H9 (cell line): ENCODE data around the gene HOXC11. TPM values are rescaled to one million over a fixed set of nuclear protein-coding genes. Genes with fewer than 3 reads are reported as not detected.
A peak's percentile ranks its signal among the peaks of the same experiment; 100 is the strongest.

Experiments used
- DNase-seq: peaks from one replicate; pipeline ENCODE4 v3.0.0-alpha.2; 2017
- H2AFZ ChIP-seq: one replicate; pipeline ENCODE4 v1.6.1; 2013; ENCODE audit warnings: mild to moderate bottlenecking, low read length, control low read depth, moderate library complexity
- H2AK5ac ChIP-seq: 2 replicates; pipeline ENCODE4 v1.6.1; 2013; ENCODE audit warnings: low read length, control low read depth, mixed read lengths; ENCODE audit not compliant: insufficient read length
- H2BK120ac ChIP-seq: one replicate; pipeline ENCODE4 v1.6.1; 2013; ENCODE audit warnings: low read depth, mild to moderate bottlenecking, low read length, control low read depth, inconsistent platforms; ENCODE audit not compliant: poor library complexity, severe bottlenecking
- H2BK12ac ChIP-seq: 2 replicates; pipeline ENCODE4 v1.6.1; 2013; ENCODE audit warnings: low read length, control low read depth, mixed read lengths, low read depth; ENCODE audit not compliant: insufficient read length
- H2BK15ac ChIP-seq: 2 replicates; pipeline ENCODE4 v1.6.1; 2013; ENCODE audit warnings: low read depth, low read length, control low read depth
- H2BK20ac ChIP-seq: one replicate; pipeline ENCODE4 v1.6.1; 2013; ENCODE audit warnings: low read depth, mild to moderate bottlenecking, low read length, control low read depth, inconsistent platforms; ENCODE audit not compliant: poor library complexity, severe bottlenecking
- H2BK5ac ChIP-seq: 2 replicates; pipeline ENCODE4 v1.6.1; 2013; ENCODE audit warnings: low read length, control low read depth, mixed read lengths; ENCODE audit not compliant: insufficient read length
- H3K14ac ChIP-seq: 2 replicates; pipeline ENCODE4 v1.6.1; 2013; ENCODE audit warnings: low read length, control low read depth; ENCODE audit not compliant: insufficient read depth
- H3K18ac ChIP-seq: 2 replicates; pipeline ENCODE4 v1.6.1; 2013; ENCODE audit warnings: low read depth, mild to moderate bottlenecking, mixed read lengths, low read length, control low read depth; ENCODE audit not compliant: insufficient read length
- H3K23ac ChIP-seq: 2 replicates; pipeline ENCODE4 v1.6.1; 2013; ENCODE audit warnings: low read length, control low read depth, mixed read lengths, low read depth; ENCODE audit not compliant: insufficient read length
- H3K23me2 ChIP-seq: 2 replicates; pipeline ENCODE4 v1.6.1; 2013; ENCODE audit warnings: low read depth, mild to moderate bottlenecking, mixed read lengths, low read length, control low read depth; ENCODE audit not compliant: insufficient read length, poor library complexity, severe bottlenecking
- H3K27ac ChIP-seq: 2 replicates; pipeline ENCODE4 v1.5.1; 2013; ENCODE audit warnings: low read length, control low read depth, mixed read lengths, low read depth; ENCODE audit not compliant: insufficient read length
- H3K27me3 ChIP-seq: 2 replicates; pipeline ENCODE4 v1.6.1; 2013; ENCODE audit warnings: low read length, control low read depth, inconsistent platforms; ENCODE audit not compliant: insufficient read depth
- H3K4ac ChIP-seq: 2 replicates; pipeline ENCODE4 v1.6.1; 2013; ENCODE audit warnings: low read depth, mild to moderate bottlenecking, control low read depth, inconsistent platforms, low read length, moderate library complexity
- H3K4me1 ChIP-seq: 2 replicates; pipeline ENCODE4 v1.6.1; 2013; ENCODE audit warnings: low read length, control low read depth, inconsistent platforms; ENCODE audit not compliant: insufficient read depth
- H3K4me2 ChIP-seq: 2 replicates; pipeline ENCODE4 v1.6.1; 2013; ENCODE audit warnings: low read length, control low read depth, mixed read lengths; ENCODE audit not compliant: insufficient read length, insufficient read depth
- H3K56ac ChIP-seq: 2 replicates; pipeline ENCODE4 v1.6.1; 2013; ENCODE audit warnings: low read depth, mild to moderate bottlenecking, mixed read lengths, low read length, control low read depth; ENCODE audit not compliant: insufficient read length
- H3K79me1 ChIP-seq: 2 replicates; pipeline ENCODE4 v1.6.1; 2013; ENCODE audit warnings: low read depth, mild to moderate bottlenecking, moderate library complexity, low read length, control low read depth, inconsistent platforms; ENCODE audit not compliant: insufficient read depth, poor library complexity, severe bottlenecking
- H3K79me2 ChIP-seq: 2 replicates; pipeline ENCODE4 v1.6.1; 2013; ENCODE audit warnings: low read length, control low read depth, inconsistent platforms; ENCODE audit not compliant: insufficient read depth
- H3K9ac ChIP-seq: 2 replicates; pipeline ENCODE4 v1.6.1; 2013; ENCODE audit warnings: low read length, control low read depth, mixed read lengths; ENCODE audit not compliant: insufficient read length; ENCODE audit errors: extremely low read depth
- H3K9me3 ChIP-seq: one replicate; pipeline ENCODE4 v1.6.1; 2013; ENCODE audit warnings: low read depth, low read length, inconsistent platforms; ENCODE audit not compliant: control insufficient read depth
- H3T11ph ChIP-seq: one replicate; pipeline ENCODE4 v1.6.1; 2013; ENCODE audit warnings: mild to moderate bottlenecking, low read length, control low read depth, inconsistent platforms
- H4K20me1 ChIP-seq: one replicate; pipeline ENCODE4 v1.6.1; 2013; ENCODE audit not compliant: control insufficient read depth, insufficient read length, insufficient read depth
- H4K5ac ChIP-seq: 2 replicates; pipeline ENCODE4 v1.6.1; 2013; ENCODE audit warnings: low read depth, mild to moderate bottlenecking, mixed read lengths, low read length, control low read depth; ENCODE audit not compliant: insufficient read length
- H4K8ac ChIP-seq: replicated peaks from 2 replicates; pipeline ENCODE4 v1.6.1; 2013; ENCODE audit warnings: low read length, control low read depth, mixed read lengths, low read depth; ENCODE audit not compliant: insufficient read length
- H4K91ac ChIP-seq: 2 replicates; pipeline ENCODE4 v1.6.1; 2013; ENCODE audit warnings: low read depth, mild to moderate bottlenecking, moderate library complexity, mixed read lengths, low read length, control low read depth; ENCODE audit not compliant: insufficient read length
- H3K27ac Mint-ChIP-seq, 3 experiments: 2 replicates in 2 of 3; 3 replicates in 1 of 3; pipeline ENCODE4 v1.8.0; 2020 to 2021; ENCODE audit warnings: mixed read lengths in 3 of 3, mild to moderate bottlenecking in 1 of 3, moderate library complexity in 1 of 3
- H3K27me3 Mint-ChIP-seq: 2 replicates; pipeline ENCODE4 v1.8.0; 2021; ENCODE audit warnings: low read depth, mild to moderate bottlenecking, moderate library complexity, mixed read lengths
- H3K36me3 Mint-ChIP-seq, 3 experiments: 2 replicates in 2 of 3; 3 replicates in 1 of 3; pipeline ENCODE4 v1.8.0; 2020 to 2021; ENCODE audit warnings: low read depth in 3 of 3, mixed read lengths in 3 of 3; ENCODE audit not compliant: insufficient read depth in 1 of 3
- H3K4me1 Mint-ChIP-seq, 2 experiments: 2 replicates each; pipeline ENCODE4 v1.8.0; 2020; ENCODE audit warnings: mixed read lengths in 2 of 2
- H3K4me3 Mint-ChIP-seq, 2 experiments: 2 replicates in 1 of 2; 3 replicates in 1 of 2; pipeline ENCODE4 v1.8.0; 2020 to 2021; ENCODE audit warnings: mild to moderate bottlenecking in 2 of 2, mixed read lengths in 2 of 2, moderate library complexity in 1 of 2
- H3K9me3 Mint-ChIP-seq, 2 experiments: 2 replicates in 1 of 2; 3 replicates in 1 of 2; pipeline ENCODE4 v1.8.0; 2020; ENCODE audit warnings: mild to moderate bottlenecking in 2 of 2, mixed read lengths in 2 of 2, moderate library complexity in 1 of 2
- WGBS: extraction: QIAGEN DNeasy Blood & Tissue Kit; methylation state at CpG from one replicate; pipeline ENCODE4 v1.1.7; 2013; ENCODE audit warnings: missing lambda C conversion rate, low lambda C conversion rate, mixed read lengths; ENCODE audit not compliant: insufficient read length; ENCODE audit errors: extremely low coverage; 5-methylcytosine and 5-hydroxymethylcytosine counted together
- total RNA-seq: library from RNA; stranded (reverse); gene quantifications from 2 replicates; pipeline ENCODE4 v1.2.1, GENCODE V29; 2021
- TF ChIP-seq, protein P1 (sequence below): fragments of 200-600 bp; sonication (generic); conservative IDR thresholded peaks from 3 replicates; pipeline ENCODE4 v1.8.0; 2021; ENCODE audit warnings: antibody characterized with exemption, mild to moderate bottlenecking

HOXC11 gene
- total RNA-seq, 1 experiment from 2014 or later: not detected

DNA sequence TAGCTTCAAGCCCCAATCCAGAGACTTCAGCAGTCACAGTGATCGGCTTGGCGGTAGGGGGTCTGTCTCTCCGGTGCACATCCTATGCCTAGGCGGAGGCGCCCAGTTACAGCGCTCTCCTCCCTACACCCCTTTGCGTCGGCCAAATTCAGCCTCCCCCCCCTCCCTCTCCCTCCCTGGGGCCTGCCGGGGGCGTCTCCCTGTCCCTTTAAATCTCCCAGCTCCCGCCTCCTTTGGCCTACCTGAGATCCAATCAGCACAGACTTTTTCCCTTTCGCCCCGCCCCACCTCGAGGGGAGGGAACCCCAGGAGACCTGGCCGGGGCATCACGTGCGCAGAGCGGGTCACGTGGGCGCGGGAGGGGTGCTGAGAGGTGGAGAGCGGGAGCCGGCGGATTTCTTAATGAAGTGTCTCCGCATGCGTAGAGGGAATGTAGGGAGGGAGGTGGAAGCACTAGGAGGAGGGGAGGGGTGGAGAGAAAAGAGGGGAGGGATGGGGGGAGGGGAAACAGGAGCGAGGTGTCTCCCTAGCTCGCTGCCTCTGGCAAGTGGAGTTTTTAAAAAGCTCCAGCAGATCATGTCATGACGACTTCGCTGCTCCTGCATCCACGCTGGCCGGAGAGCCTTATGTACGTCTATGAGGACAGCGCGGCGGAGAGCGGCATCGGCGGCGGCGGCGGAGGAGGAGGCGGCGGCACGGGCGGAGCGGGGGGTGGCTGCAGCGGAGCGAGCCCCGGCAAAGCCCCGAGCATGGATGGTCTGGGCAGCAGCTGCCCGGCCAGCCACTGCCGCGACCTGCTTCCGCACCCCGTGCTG is 34.4 kb upstream of the HOXC11 start, which contains the start of gene HOXC13:
Gene HOXC13 (plus strand): TSS at position 506 of the 815 bp plus-strand sequence. CDS start 76 bp downstream, at position 582.
- Histone ChIP-seq H3K27ac (no peak within 1 kb of the TSS), H4K5ac (no peak within 1 kb of the TSS), H2BK12ac (no peak within 1 kb of the TSS), H2BK120ac (no peak within 1 kb of the TSS), H3K18ac (no peak within 1 kb of the TSS), H2AFZ (no peak within 1 kb of the TSS), H3K79me1 (no peaks in the 10 kb centered on the region), H2BK5ac (no peak within 1 kb of the TSS), H2AK5ac (no peak within 1 kb of the TSS), H3K23me2 (no peaks in the 10 kb centered on the region), H3K9ac (no peak within 1 kb of the TSS), H3K4me1 (no peaks in the 10 kb centered on the region), H4K8ac (no peak within 1 kb of the TSS), H3K56ac (no peak within 1 kb of the TSS), H3K23ac (no peak within 1 kb of the TSS), H3T11ph (no peak within 1 kb of the TSS), H2BK15ac (no peak within 1 kb of the TSS), H4K20me1 (no peaks in the 10 kb centered on the region), H2BK20ac (no peak within 1 kb of the TSS), H3K14ac (no peak within 1 kb of the TSS), H3K27me3 (peaks cover 92% of the 10 kb centered on the region), H4K91ac (no peak within 1 kb of the TSS), H3K79me2 (no peaks in the 10 kb centered on the region), H3K9me3 (no peaks in the 10 kb centered on the region), H3K4ac (no peak within 1 kb of the TSS), H3K4me2 (peak within 1 kb of the TSS; percentile 11)
- peaks cover 0 to 19% of the 10 kb centered on the region in 2 experiments; a peak in 3 of 4 replicates for H3K4me1 Mint-ChIP-seq
- TF ChIP-seq, protein P1, sequence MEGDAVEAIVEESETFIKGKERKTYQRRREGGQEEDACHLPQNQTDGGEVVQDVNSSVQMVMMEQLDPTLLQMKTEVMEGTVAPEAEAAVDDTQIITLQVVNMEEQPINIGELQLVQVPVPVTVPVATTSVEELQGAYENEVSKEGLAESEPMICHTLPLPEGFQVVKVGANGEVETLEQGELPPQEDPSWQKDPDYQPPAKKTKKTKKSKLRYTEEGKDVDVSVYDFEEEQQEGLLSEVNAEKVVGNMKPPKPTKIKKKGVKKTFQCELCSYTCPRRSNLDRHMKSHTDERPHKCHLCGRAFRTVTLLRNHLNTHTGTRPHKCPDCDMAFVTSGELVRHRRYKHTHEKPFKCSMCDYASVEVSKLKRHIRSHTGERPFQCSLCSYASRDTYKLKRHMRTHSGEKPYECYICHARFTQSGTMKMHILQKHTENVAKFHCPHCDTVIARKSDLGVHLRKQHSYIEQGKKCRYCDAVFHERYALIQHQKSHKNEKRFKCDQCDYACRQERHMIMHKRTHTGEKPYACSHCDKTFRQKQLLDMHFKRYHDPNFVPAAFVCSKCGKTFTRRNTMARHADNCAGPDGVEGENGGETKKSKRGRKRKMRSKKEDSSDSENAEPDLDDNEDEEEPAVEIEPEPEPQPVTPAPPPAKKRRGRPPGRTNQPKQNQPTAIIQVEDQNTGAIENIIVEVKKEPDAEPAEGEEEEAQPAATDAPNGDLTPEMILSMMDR: no peak
- no CpG with 5 or more reads among the region's 56 CpGs for WGBS
- H3K27ac Mint-ChIP-seq: no peak within 1 kb of the TSS
- H3K4me3 Mint-ChIP-seq: peak within 1 kb of the TSS; percentile 29 to 67
- peak; percentile 100 for DNase-seq
- peaks cover 98% of the 10 kb centered on the region for H3K27me3 Mint-ChIP-seq
- no peaks in the 10 kb centered on the region for H3K36me3 Mint-ChIP-seq
- H3K9me3 Mint-ChIP-seq: peaks cover 7 to 9% of the 10 kb centered on the region in 2 experiments
